ENCODE measurements around the gene RAB8B.
"Not testable (repeated sequence)": the region's sequence is repeated elsewhere in the genome, so short reads cannot be mapped to it uniquely, and the experiment has no call there.

Gene RAB8B

GRCh38 chr15:63191895-63192618, 2.7 kb downstream of the RAB8B start:
- Histone ChIP-seq H3K36me3 (ENCODE audit: insufficient read depth, low read length) (no peaks in the 10 kb centered on the region), H3K9me3 (ENCODE audit: control insufficient read depth, insufficient read depth, low read length) (no peaks in the 10 kb centered on the region), H3K9ac (ENCODE audit: low read depth, low read length) (no peak overlapping the region), H3K4me1 (ENCODE audit: insufficient read depth, low read length) (peaks cover 41% of the 10 kb centered on the region)

- no peaks in the 10 kb centered on the region for H3K36me3 ChIP-seq (ENCODE audit: insufficient read depth, low read length)
- peaks cover 46% of the 10 kb centered on the region for H3K4me1 ChIP-seq (ENCODE audit: insufficient read depth, low read length)
- no peak overlapping the region for H3K9ac ChIP-seq (ENCODE audit: low read depth, low read length)
- H3K9me3 ChIP-seq (ENCODE audit: control insufficient read depth, insufficient read depth, low read length), result no peaks in the 10 kb centered on the region
These were observed 3.3 kb downstream of the RAB8B start for GRCh38 chr15:63192619-63193206.

GRCh38 chr15:63194302-63194701, 4.9 kb downstream of the RAB8B start:
- H3K9ac ChIP-seq (ENCODE audit: low read depth, low read length), result no peak overlapping the region
- no peaks in the 10 kb centered on the region for H3K36me3 ChIP-seq (ENCODE audit: insufficient read depth, low read length)
- no peaks in the 10 kb centered on the region for H3K9me3 ChIP-seq (ENCODE audit: control insufficient read depth, insufficient read depth, low read length)
- H3K4me1 ChIP-seq (ENCODE audit: insufficient read depth, low read length), result peaks cover 60% of the 10 kb centered on the region

- Histone ChIP-seq H3K4me1 (ENCODE audit: insufficient read depth, low read length) (peaks cover 60% of the 10 kb centered on the region), H3K9me3 (ENCODE audit: control insufficient read depth, insufficient read depth, low read length) (no peaks in the 10 kb centered on the region), H3K36me3 (ENCODE audit: insufficient read depth, low read length) (no peaks in the 10 kb centered on the region), H3K9ac (ENCODE audit: low read depth, low read length) (no peak overlapping the region)
These were observed 5.6 kb downstream of the RAB8B start for GRCh38 chr15:63194880-63195568.

GRCh38 chr15:63195569-63196015, 6.2 kb downstream of the RAB8B start:
- Histone ChIP-seq H3K9ac (ENCODE audit: low read depth, low read length) (no peak overlapping the region), H3K9me3 (ENCODE audit: control insufficient read depth, insufficient read depth, low read length) (no peaks in the 10 kb centered on the region), H3K36me3 (ENCODE audit: insufficient read depth, low read length) (no peaks in the 10 kb centered on the region), H3K4me1 (ENCODE audit: insufficient read depth, low read length) (peaks cover 58% of the 10 kb centered on the region)

- H3K36me3 ChIP-seq (ENCODE audit: insufficient read depth, low read length), result no peaks in the 10 kb centered on the region
- peaks cover 54% of the 10 kb centered on the region for H3K4me1 ChIP-seq (ENCODE audit: insufficient read depth, low read length)
- no peak overlapping the region for H3K9ac ChIP-seq (ENCODE audit: low read depth, low read length)
- no peaks in the 10 kb centered on the region for H3K9me3 ChIP-seq (ENCODE audit: control insufficient read depth, insufficient read depth, low read length)
These were observed 7.4 kb downstream of the RAB8B start for GRCh38 chr15:63196842-63197241.

GRCh38 chr15:63197626-63198025, 8.2 kb downstream of the RAB8B start:
- Histone ChIP-seq H3K4me1 (ENCODE audit: insufficient read depth, low read length) (peaks cover 50% of the 10 kb centered on the region), H3K36me3 (ENCODE audit: insufficient read depth, low read length) (no peaks in the 10 kb centered on the region), H3K9ac (ENCODE audit: low read depth, low read length) (no peak overlapping the region), H3K9me3 (ENCODE audit: control insufficient read depth, insufficient read depth, low read length) (no peaks in the 10 kb centered on the region)

GRCh38 chr15:63198371-63199250, 9.2 kb downstream of the RAB8B start:
- Histone ChIP-seq H3K9ac (ENCODE audit: low read depth, low read length) (no peak overlapping the region), H3K9me3 (ENCODE audit: control insufficient read depth, insufficient read depth, low read length) (no peaks in the 10 kb centered on the region), H3K36me3 (ENCODE audit: insufficient read depth, low read length) (no peaks in the 10 kb centered on the region), H3K4me1 (ENCODE audit: insufficient read depth, low read length) (peaks cover 50% of the 10 kb centered on the region)

- H3K4me1 ChIP-seq (ENCODE audit: insufficient read depth, low read length), result peaks cover 33% of the 10 kb centered on the region
- no peaks in the 10 kb centered on the region for H3K9me3 ChIP-seq (ENCODE audit: control insufficient read depth, insufficient read depth, low read length)
These were observed 11.3 kb downstream of the RAB8B start for GRCh38 chr15:63200464-63201249.

GRCh38 chr15:63202861-63203260, 13.5 kb downstream of the RAB8B start:
- no peak overlapping the region for H3K9ac ChIP-seq (ENCODE audit: low read depth, low read length)
- H3K4me1 ChIP-seq (ENCODE audit: insufficient read depth, low read length), result peaks cover 13% of the 10 kb centered on the region
- no peaks in the 10 kb centered on the region for H3K36me3 ChIP-seq (ENCODE audit: insufficient read depth, low read length)
- no peaks in the 10 kb centered on the region for H3K9me3 ChIP-seq (ENCODE audit: control insufficient read depth, insufficient read depth, low read length)

More at GRCh38 chr15:63200464-63201249, 11.3 kb downstream of the RAB8B start:
- Histone ChIP-seq H3K36me3 (ENCODE audit: insufficient read depth, low read length) (no peaks in the 10 kb centered on the region), H3K9ac (ENCODE audit: low read depth, low read length) (no peak overlapping the region)

GRCh38 chr15:63203451-63204090, 14.2 kb downstream of the RAB8B start:
- peaks cover 6% of the 10 kb centered on the region for H3K4me1 ChIP-seq (ENCODE audit: insufficient read depth, low read length)
- no peaks in the 10 kb centered on the region for H3K36me3 ChIP-seq (ENCODE audit: insufficient read depth, low read length)

GRCh38 chr15:63206079-63206478, 16.7 kb downstream of the RAB8B start:
- H3K9ac ChIP-seq (ENCODE audit: low read depth, low read length), result no peak overlapping the region
- no peaks in the 10 kb centered on the region for H3K9me3 ChIP-seq (ENCODE audit: control insufficient read depth, insufficient read depth, low read length)
- no peaks in the 10 kb centered on the region for H3K36me3 ChIP-seq (ENCODE audit: insufficient read depth, low read length)
- H3K4me1 ChIP-seq (ENCODE audit: insufficient read depth, low read length), result peaks cover 12% of the 10 kb centered on the region

More at GRCh38 chr15:63203451-63204090, 14.2 kb downstream of the RAB8B start:
- no peaks in the 10 kb centered on the region for H3K9me3 ChIP-seq (ENCODE audit: control insufficient read depth, insufficient read depth, low read length)
- H3K9ac ChIP-seq (ENCODE audit: low read depth, low read length), result no peak overlapping the region

GRCh38 chr15:63208824-63209223, 19.4 kb downstream of the RAB8B start:
- H3K9me3 ChIP-seq (ENCODE audit: control insufficient read depth, insufficient read depth, low read length); H3K36me3 ChIP-seq (ENCODE audit: insufficient read depth, low read length); H3K9ac ChIP-seq (ENCODE audit: low read depth, low read length): not testable (repeated sequence)
- H3K4me1 ChIP-seq (ENCODE audit: insufficient read depth, low read length), result peaks cover 18% of the 10 kb centered on the region

All from ES-I3 (cell line).